Measurements from ENCODE around the gene JAZF1. TPM values are rescaled to one million over a fixed set of nuclear protein-coding genes. Genes with fewer than 3 reads are reported as not detected.

Gene JAZF1
- total and polyA plus RNA-seq, 10 of the 15 experiments (the other 5 are each of a cell fraction or from before 2014, with no cell fraction given) = 0.04 to 0.82 (median 0.15) TPM; not detected in 3

DNA sequence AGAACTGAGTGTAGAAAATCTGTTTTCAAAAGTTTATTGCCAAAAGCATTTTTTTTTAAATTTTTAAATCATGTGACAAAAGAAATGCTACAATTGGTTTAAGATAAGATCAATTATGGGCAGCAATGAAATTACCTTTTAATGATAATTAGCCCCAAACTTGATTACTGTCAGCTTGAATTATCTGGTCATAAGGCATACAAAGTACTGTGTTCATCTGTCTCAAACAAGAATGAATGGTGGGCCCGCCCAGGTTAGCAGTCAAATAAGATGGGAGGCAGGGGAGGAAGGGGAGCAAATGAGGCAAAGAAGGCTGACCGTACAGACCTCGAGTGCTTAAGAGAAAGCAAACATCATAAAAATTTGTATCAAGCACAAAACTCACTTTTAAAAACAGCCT, 68.1 kb downstream of the JAZF1 start:
- Histone ChIP-seq H3K9ac (ENCODE audit: control insufficient read depth, insufficient read depth, low read length) (no peak overlapping the region), H3K9me3 (replicated peaks; ENCODE audit: control insufficient read depth, insufficient read depth, low read length) (no peaks in the 10 kb centered on the region), H3K4me1 (ENCODE audit: control insufficient read depth, insufficient read depth, low read length) (no peaks in the 10 kb centered on the region), H3K4me2 (ENCODE audit: control insufficient read depth, insufficient read depth) (no peak overlapping the region), H3K27me3 (replicated peaks in 1 of 2; ENCODE audit: control insufficient read depth in 2 of 2, insufficient read depth in 2 of 2, low read length in 1 of 2) (no peaks in the 10 kb centered on the region), H3K79me2 (ENCODE audit: control insufficient read depth, insufficient read depth, low read length) (no peaks in the 10 kb centered on the region), H3K36me3 (ENCODE audit: control insufficient read depth in 2 of 2, insufficient read depth in 2 of 2, low read length in 1 of 2) (no peaks in the 10 kb centered on the region), H4K20me1 (ENCODE audit: control insufficient read depth, insufficient read depth) (no peaks in the 10 kb centered on the region), H2AFZ (ENCODE audit: control insufficient read depth, low read depth, low read length) (no peak overlapping the region), H3K4me3 (no peak overlapping the region), H3K27ac (ENCODE audit: control insufficient read depth, insufficient read depth) (no peak overlapping the region)
- in situ Hi-C loops (cut with MboI) (no loop called here), intact Hi-C loops (cut with micrococcal nuclease; ENCODE audit: unreplicated experiment) (no loop called here)
- WGBS (ENCODE audit: insufficient coverage, insufficient replicate concordance, low lambda C conversion rate, missing lambda C conversion rate) = 43% methylated on average over 3 of the region's 3 CpGs
- no peak for DNase-seq (ENCODE audit: low read depth, low spot score)
- ATAC-seq = no peak
- ChIA-PET POLR2A (no interaction called here), CTCF (interaction anchor here (1.6 kb wide), 1 partner anchor 13 kb away, joined by 4 read pairs; no protein-coding TSS in a partner anchor), RAD21 (ENCODE audit: unreplicated experiment) (interaction anchor here (0.6 kb wide), 1 partner anchor 102 kb away, joined by 3 read pairs; no protein-coding TSS in a partner anchor), SMC1A (ENCODE audit: uncharacterized antibody, unreplicated experiment) (interaction anchor here (0.6 kb wide), 1 partner anchor 19 kb away, joined by 3 read pairs; no protein-coding TSS in a partner anchor)
- BruUV-seq (replicated peaks) = no TSS peak
- no peak for FAIRE-seq
- TF ChIP-seq CHD2 (IDR thresholded peaks at IDR 0.05; ENCODE audit: borderline replicate concordance, low read depth, low read length) (no peak), SREBF2 (IDR thresholded peaks at IDR 0.05; ENCODE audit: low read length) (no peak), GATAD2B (conservative IDR thresholded peaks at IDR 0.05; ENCODE audit: low read depth) (no peak), RELA (IDR thresholded peaks at IDR 0.05; ENCODE audit: borderline replicate concordance, partially characterized antibody) (no peak), EP300 (IDR thresholded peaks at IDR 0.05; ENCODE audit: borderline replicate concordance in 1 of 2, control insufficient read depth in 1 of 2, low read depth in 2 of 2, low read length in 2 of 2) (no peak), CBX3 (IDR thresholded peaks at IDR 0.05; ENCODE audit: borderline replicate concordance, low read depth) (no peak), POU2F2 (IDR thresholded peaks at IDR 0.05; ENCODE audit: borderline replicate concordance, low read depth, low read length) (no peak), PML (IDR thresholded peaks at IDR 0.05; ENCODE audit: low read length) (no peak), IKZF2 (IDR thresholded peaks at IDR 0.05) (no peak)
- TF ChIP-seq, protein P1, sequence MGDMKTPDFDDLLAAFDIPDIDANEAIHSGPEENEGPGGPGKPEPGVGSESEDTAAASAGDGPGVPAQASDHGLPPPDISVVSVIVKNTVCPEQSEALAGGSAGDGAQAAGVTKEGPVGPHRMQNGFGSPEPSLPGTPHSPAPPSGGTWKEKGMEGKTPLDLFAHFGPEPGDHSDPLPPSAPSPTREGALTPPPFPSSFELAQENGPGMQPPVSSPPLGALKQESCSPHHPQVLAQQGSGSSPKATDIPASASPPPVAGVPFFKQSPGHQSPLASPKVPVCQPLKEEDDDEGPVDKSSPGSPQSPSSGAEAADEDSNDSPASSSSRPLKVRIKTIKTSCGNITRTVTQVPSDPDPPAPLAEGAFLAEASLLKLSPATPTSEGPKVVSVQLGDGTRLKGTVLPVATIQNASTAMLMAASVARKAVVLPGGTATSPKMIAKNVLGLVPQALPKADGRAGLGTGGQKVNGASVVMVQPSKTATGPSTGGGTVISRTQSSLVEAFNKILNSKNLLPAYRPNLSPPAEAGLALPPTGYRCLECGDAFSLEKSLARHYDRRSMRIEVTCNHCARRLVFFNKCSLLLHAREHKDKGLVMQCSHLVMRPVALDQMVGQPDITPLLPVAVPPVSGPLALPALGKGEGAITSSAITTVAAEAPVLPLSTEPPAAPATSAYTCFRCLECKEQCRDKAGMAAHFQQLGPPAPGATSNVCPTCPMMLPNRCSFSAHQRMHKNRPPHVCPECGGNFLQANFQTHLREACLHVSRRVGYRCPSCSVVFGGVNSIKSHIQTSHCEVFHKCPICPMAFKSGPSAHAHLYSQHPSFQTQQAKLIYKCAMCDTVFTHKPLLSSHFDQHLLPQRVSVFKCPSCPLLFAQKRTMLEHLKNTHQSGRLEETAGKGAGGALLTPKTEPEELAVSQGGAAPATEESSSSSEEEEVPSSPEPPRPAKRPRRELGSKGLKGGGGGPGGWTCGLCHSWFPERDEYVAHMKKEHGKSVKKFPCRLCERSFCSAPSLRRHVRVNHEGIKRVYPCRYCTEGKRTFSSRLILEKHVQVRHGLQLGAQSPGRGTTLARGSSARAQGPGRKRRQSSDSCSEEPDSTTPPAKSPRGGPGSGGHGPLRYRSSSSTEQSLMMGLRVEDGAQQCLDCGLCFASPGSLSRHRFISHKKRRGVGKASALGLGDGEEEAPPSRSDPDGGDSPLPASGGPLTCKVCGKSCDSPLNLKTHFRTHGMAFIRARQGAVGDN (IDR thresholded peaks at IDR 0.05) = no peak
